NT2/D1 (cell line): Measurements from ENCODE around the gene CD58.

ENCODE experiments used
- SUZ12 ChIP-seq: IDR thresholded peaks from 2 replicates; pipeline ENCODE4 v1.6.1; 2011; ENCODE audit not compliant: insufficient read length, insufficient read depth; ENCODE audit errors: extremely low read depth
- YY1 ChIP-seq: IDR thresholded peaks from 2 replicates; pipeline ENCODE4 v1.6.1; 2011; ENCODE audit not compliant: insufficient read length, insufficient read depth
- ZNF274 ChIP-seq: IDR thresholded peaks from 2 replicates; pipeline ENCODE4 v1.6.1; 2011; ENCODE audit warnings: mild to moderate bottlenecking, low read depth, low read length

DNA sequence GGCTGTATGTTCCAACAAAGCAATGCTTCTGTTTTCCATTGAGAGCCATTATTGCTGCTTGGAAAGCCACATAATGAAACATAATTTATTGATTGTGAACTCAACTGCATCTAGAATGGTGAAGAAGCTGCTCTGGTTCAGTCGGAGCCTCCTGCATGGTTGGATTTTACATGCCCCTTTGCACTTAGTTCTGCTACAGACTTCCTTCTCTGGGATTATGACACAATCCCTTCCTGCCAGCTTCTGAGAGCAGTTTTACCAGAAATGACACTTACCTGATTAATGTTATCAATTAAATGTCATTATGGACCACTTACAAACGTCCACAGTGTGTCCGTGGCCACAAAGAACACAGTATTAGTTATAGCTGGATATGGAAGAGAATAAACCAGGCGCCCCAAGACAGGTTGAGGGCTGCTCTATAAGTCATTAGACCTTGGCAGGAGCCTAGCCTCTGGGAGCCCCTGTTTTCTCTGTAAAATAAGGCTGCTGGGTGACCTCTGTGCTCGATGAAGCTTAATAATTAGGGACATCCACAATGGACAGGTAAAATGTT is 7.0 kb upstream of the CD58 start:
- TF ChIP-seq YY1 (no peak), SUZ12 (no peak), ZNF274 (no peak)
